H9 (cell line): ENCODE measurements around the gene YJU2. TPM values are rescaled to one million over a fixed set of nuclear protein-coding genes. Genes with fewer than 3 reads are reported as not detected.

Source experiments
- DNase-seq: peaks from one replicate; pipeline ENCODE4 v3.0.0-alpha.2; 2017
- H2AFZ ChIP-seq: one replicate; pipeline ENCODE4 v1.6.1; 2013; ENCODE audit warnings: mild to moderate bottlenecking, low read length, control low read depth, moderate library complexity
- H2AK5ac ChIP-seq: 2 replicates; pipeline ENCODE4 v1.6.1; 2013; ENCODE audit warnings: low read length, control low read depth, mixed read lengths; ENCODE audit not compliant: insufficient read length
- H2BK120ac ChIP-seq: one replicate; pipeline ENCODE4 v1.6.1; 2013; ENCODE audit warnings: low read depth, mild to moderate bottlenecking, low read length, control low read depth, inconsistent platforms; ENCODE audit not compliant: poor library complexity, severe bottlenecking
- H2BK12ac ChIP-seq: 2 replicates; pipeline ENCODE4 v1.6.1; 2013; ENCODE audit warnings: low read length, control low read depth, mixed read lengths, low read depth; ENCODE audit not compliant: insufficient read length
- H2BK15ac ChIP-seq: 2 replicates; pipeline ENCODE4 v1.6.1; 2013; ENCODE audit warnings: low read depth, low read length, control low read depth
- H2BK20ac ChIP-seq: one replicate; pipeline ENCODE4 v1.6.1; 2013; ENCODE audit warnings: low read depth, mild to moderate bottlenecking, low read length, control low read depth, inconsistent platforms; ENCODE audit not compliant: poor library complexity, severe bottlenecking
- H2BK5ac ChIP-seq: 2 replicates; pipeline ENCODE4 v1.6.1; 2013; ENCODE audit warnings: low read length, control low read depth, mixed read lengths; ENCODE audit not compliant: insufficient read length
- H3K14ac ChIP-seq: 2 replicates; pipeline ENCODE4 v1.6.1; 2013; ENCODE audit warnings: low read length, control low read depth; ENCODE audit not compliant: insufficient read depth
- H3K18ac ChIP-seq: 2 replicates; pipeline ENCODE4 v1.6.1; 2013; ENCODE audit warnings: low read depth, mild to moderate bottlenecking, mixed read lengths, low read length, control low read depth; ENCODE audit not compliant: insufficient read length
- H3K23ac ChIP-seq: 2 replicates; pipeline ENCODE4 v1.6.1; 2013; ENCODE audit warnings: low read length, control low read depth, mixed read lengths, low read depth; ENCODE audit not compliant: insufficient read length
- H3K23me2 ChIP-seq: 2 replicates; pipeline ENCODE4 v1.6.1; 2013; ENCODE audit warnings: low read depth, mild to moderate bottlenecking, mixed read lengths, low read length, control low read depth; ENCODE audit not compliant: insufficient read length, poor library complexity, severe bottlenecking
- H3K27ac ChIP-seq: 2 replicates; pipeline ENCODE4 v1.5.1; 2013; ENCODE audit warnings: low read length, control low read depth, mixed read lengths, low read depth; ENCODE audit not compliant: insufficient read length
- H3K27me3 ChIP-seq: 2 replicates; pipeline ENCODE4 v1.6.1; 2013; ENCODE audit warnings: low read length, control low read depth, inconsistent platforms; ENCODE audit not compliant: insufficient read depth
- H3K4ac ChIP-seq: 2 replicates; pipeline ENCODE4 v1.6.1; 2013; ENCODE audit warnings: low read depth, mild to moderate bottlenecking, control low read depth, inconsistent platforms, low read length, moderate library complexity
- H3K4me1 ChIP-seq: 2 replicates; pipeline ENCODE4 v1.6.1; 2013; ENCODE audit warnings: low read length, control low read depth, inconsistent platforms; ENCODE audit not compliant: insufficient read depth
- H3K4me2 ChIP-seq: 2 replicates; pipeline ENCODE4 v1.6.1; 2013; ENCODE audit warnings: low read length, control low read depth, mixed read lengths; ENCODE audit not compliant: insufficient read length, insufficient read depth
- H3K56ac ChIP-seq: 2 replicates; pipeline ENCODE4 v1.6.1; 2013; ENCODE audit warnings: low read depth, mild to moderate bottlenecking, mixed read lengths, low read length, control low read depth; ENCODE audit not compliant: insufficient read length
- H3K79me1 ChIP-seq: 2 replicates; pipeline ENCODE4 v1.6.1; 2013; ENCODE audit warnings: low read depth, mild to moderate bottlenecking, moderate library complexity, low read length, control low read depth, inconsistent platforms; ENCODE audit not compliant: insufficient read depth, poor library complexity, severe bottlenecking
- H3K79me2 ChIP-seq: 2 replicates; pipeline ENCODE4 v1.6.1; 2013; ENCODE audit warnings: low read length, control low read depth, inconsistent platforms; ENCODE audit not compliant: insufficient read depth
- H3K9ac ChIP-seq: 2 replicates; pipeline ENCODE4 v1.6.1; 2013; ENCODE audit warnings: low read length, control low read depth, mixed read lengths; ENCODE audit not compliant: insufficient read length; ENCODE audit errors: extremely low read depth
- H3K9me3 ChIP-seq: one replicate; pipeline ENCODE4 v1.6.1; 2013; ENCODE audit warnings: low read depth, low read length, inconsistent platforms; ENCODE audit not compliant: control insufficient read depth
- H3T11ph ChIP-seq: one replicate; pipeline ENCODE4 v1.6.1; 2013; ENCODE audit warnings: mild to moderate bottlenecking, low read length, control low read depth, inconsistent platforms
- H4K20me1 ChIP-seq: one replicate; pipeline ENCODE4 v1.6.1; 2013; ENCODE audit not compliant: control insufficient read depth, insufficient read length, insufficient read depth
- H4K5ac ChIP-seq: 2 replicates; pipeline ENCODE4 v1.6.1; 2013; ENCODE audit warnings: low read depth, mild to moderate bottlenecking, mixed read lengths, low read length, control low read depth; ENCODE audit not compliant: insufficient read length
- H4K8ac ChIP-seq: replicated peaks from 2 replicates; pipeline ENCODE4 v1.6.1; 2013; ENCODE audit warnings: low read length, control low read depth, mixed read lengths, low read depth; ENCODE audit not compliant: insufficient read length
- H4K91ac ChIP-seq: 2 replicates; pipeline ENCODE4 v1.6.1; 2013; ENCODE audit warnings: low read depth, mild to moderate bottlenecking, moderate library complexity, mixed read lengths, low read length, control low read depth; ENCODE audit not compliant: insufficient read length
- H3K27ac Mint-ChIP-seq, 3 experiments: 2 replicates in 2 of 3; 3 replicates in 1 of 3; pipeline ENCODE4 v1.8.0; 2020 to 2021; ENCODE audit warnings: mixed read lengths in 3 of 3, mild to moderate bottlenecking in 1 of 3, moderate library complexity in 1 of 3
- H3K27me3 Mint-ChIP-seq: 2 replicates; pipeline ENCODE4 v1.8.0; 2021; ENCODE audit warnings: low read depth, mild to moderate bottlenecking, moderate library complexity, mixed read lengths
- H3K36me3 Mint-ChIP-seq, 3 experiments: 2 replicates in 2 of 3; 3 replicates in 1 of 3; pipeline ENCODE4 v1.8.0; 2020 to 2021; ENCODE audit warnings: low read depth in 3 of 3, mixed read lengths in 3 of 3; ENCODE audit not compliant: insufficient read depth in 1 of 3
- H3K4me1 Mint-ChIP-seq, 2 experiments: 2 replicates each; pipeline ENCODE4 v1.8.0; 2020; ENCODE audit warnings: mixed read lengths in 2 of 2
- H3K4me3 Mint-ChIP-seq, 2 experiments: 2 replicates in 1 of 2; 3 replicates in 1 of 2; pipeline ENCODE4 v1.8.0; 2020 to 2021; ENCODE audit warnings: mild to moderate bottlenecking in 2 of 2, mixed read lengths in 2 of 2, moderate library complexity in 1 of 2
- H3K9me3 Mint-ChIP-seq, 2 experiments: 2 replicates in 1 of 2; 3 replicates in 1 of 2; pipeline ENCODE4 v1.8.0; 2020; ENCODE audit warnings: mild to moderate bottlenecking in 2 of 2, mixed read lengths in 2 of 2, moderate library complexity in 1 of 2
- WGBS: extraction: QIAGEN DNeasy Blood & Tissue Kit; methylation state at CpG from one replicate; pipeline ENCODE4 v1.1.7; 2013; ENCODE audit warnings: missing lambda C conversion rate, low lambda C conversion rate, mixed read lengths; ENCODE audit not compliant: insufficient read length; ENCODE audit errors: extremely low coverage; 5-methylcytosine and 5-hydroxymethylcytosine counted together
- total RNA-seq: library from RNA; stranded (reverse); gene quantifications from 2 replicates; pipeline ENCODE4 v1.2.1, GENCODE V29; 2021
- TF ChIP-seq, protein P1 (sequence below): fragments of 200-600 bp; sonication (generic); conservative IDR thresholded peaks from 3 replicates; pipeline ENCODE4 v1.8.0; 2021; ENCODE audit warnings: antibody characterized with exemption, mild to moderate bottlenecking

YJU2 gene
- total RNA-seq, 1 experiment from 2014 or later = 31.0 TPM

DNA sequence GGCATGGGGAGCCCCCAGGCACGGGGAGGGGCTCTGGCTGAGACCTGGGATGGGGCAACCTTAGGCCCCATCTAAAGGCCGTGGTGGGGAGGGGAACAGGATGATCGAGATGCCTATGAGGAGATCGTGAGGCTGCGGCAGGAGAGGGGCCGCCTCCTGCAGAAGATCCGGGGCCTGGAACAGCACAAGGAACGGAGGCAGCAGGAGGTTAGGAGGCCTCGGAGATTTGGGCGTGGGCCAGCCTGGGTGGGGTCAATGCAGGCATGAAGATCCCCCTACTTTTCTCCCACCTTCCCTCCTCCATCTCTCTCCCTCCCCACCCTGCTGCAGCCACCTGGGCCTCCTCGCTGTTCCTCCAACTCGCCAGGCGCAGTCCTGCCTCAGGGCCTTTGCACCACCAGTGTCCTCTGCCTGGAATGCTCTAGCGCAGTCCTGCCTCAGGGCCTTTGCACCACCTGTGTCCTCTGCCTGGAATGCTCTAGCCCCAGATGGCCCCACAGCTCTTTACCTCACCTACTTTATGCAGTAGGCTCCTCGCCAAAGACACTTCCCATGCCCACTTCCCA, 36.6 kb upstream of the YJU2 start:
- no peak overlapping the region for H2BK15ac ChIP-seq
- no peaks in the 10 kb centered on the region for H3K9me3 Mint-ChIP-seq

More for the DNA sequence above, 36.6 kb upstream of the YJU2 start:
- H3K27me3 Mint-ChIP-seq = peaks cover 12% of the 10 kb centered on the region
- H3K27ac ChIP-seq = no peak overlapping the region
- no peak overlapping the region for H3K4me2 ChIP-seq
- no peak overlapping the region for H3K56ac ChIP-seq
- no peaks in the 10 kb centered on the region for H3K4me1 ChIP-seq
- H3K36me3 Mint-ChIP-seq = peaks cover 0 to 2% (median 0%) of the 10 kb centered on the region in 3 experiments; a peak in 2 of 7 replicates
- no peaks in the 10 kb centered on the region for H3K23me2 ChIP-seq
- H2BK12ac ChIP-seq = no peak overlapping the region
- H2BK20ac ChIP-seq = no peak overlapping the region
- no peak overlapping the region for H3K4ac ChIP-seq
- H3K4me3 Mint-ChIP-seq = no peak overlapping the region
- peaks cover 4 to 13% of the 10 kb centered on the region in 2 experiments for H3K4me1 Mint-ChIP-seq
- H2AFZ ChIP-seq = no peak overlapping the region
- H3K14ac ChIP-seq = no peak overlapping the region
- H3T11ph ChIP-seq = no peak overlapping the region
- H3K9me3 ChIP-seq = no peaks in the 10 kb centered on the region
- no peak overlapping the region for H4K8ac ChIP-seq
- H3K27me3 ChIP-seq = no peaks in the 10 kb centered on the region
- no peak overlapping the region for H4K5ac ChIP-seq
- no peak overlapping the region for H2BK5ac ChIP-seq
- no peaks in the 10 kb centered on the region for H3K79me2 ChIP-seq
- H3K18ac ChIP-seq = no peak overlapping the region
- no peak overlapping the region for H3K23ac ChIP-seq
- no peak overlapping the region for H3K9ac ChIP-seq
- DNase-seq = no peak
- H2AK5ac ChIP-seq = no peak overlapping the region
- no peak overlapping the region for H4K91ac ChIP-seq
- no CpG with 5 or more reads among the region's 15 CpGs for WGBS
- no peaks in the 10 kb centered on the region for H4K20me1 ChIP-seq
- TF ChIP-seq, protein P1, sequence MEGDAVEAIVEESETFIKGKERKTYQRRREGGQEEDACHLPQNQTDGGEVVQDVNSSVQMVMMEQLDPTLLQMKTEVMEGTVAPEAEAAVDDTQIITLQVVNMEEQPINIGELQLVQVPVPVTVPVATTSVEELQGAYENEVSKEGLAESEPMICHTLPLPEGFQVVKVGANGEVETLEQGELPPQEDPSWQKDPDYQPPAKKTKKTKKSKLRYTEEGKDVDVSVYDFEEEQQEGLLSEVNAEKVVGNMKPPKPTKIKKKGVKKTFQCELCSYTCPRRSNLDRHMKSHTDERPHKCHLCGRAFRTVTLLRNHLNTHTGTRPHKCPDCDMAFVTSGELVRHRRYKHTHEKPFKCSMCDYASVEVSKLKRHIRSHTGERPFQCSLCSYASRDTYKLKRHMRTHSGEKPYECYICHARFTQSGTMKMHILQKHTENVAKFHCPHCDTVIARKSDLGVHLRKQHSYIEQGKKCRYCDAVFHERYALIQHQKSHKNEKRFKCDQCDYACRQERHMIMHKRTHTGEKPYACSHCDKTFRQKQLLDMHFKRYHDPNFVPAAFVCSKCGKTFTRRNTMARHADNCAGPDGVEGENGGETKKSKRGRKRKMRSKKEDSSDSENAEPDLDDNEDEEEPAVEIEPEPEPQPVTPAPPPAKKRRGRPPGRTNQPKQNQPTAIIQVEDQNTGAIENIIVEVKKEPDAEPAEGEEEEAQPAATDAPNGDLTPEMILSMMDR = no peak
- no peaks in the 10 kb centered on the region for H3K79me1 ChIP-seq
- no peak overlapping the region for H2BK120ac ChIP-seq
- H3K27ac Mint-ChIP-seq = no peak overlapping the region
